Measurements from ENCODE around the gene TGFBRAP1. TPM values are rescaled to one million over a fixed set of nuclear protein-coding genes. Genes with fewer than 3 reads are reported as not detected.

Gene TGFBRAP1
- total RNA-seq, 1 experiment from 2014 or later = 19.3 TPM

DNA sequence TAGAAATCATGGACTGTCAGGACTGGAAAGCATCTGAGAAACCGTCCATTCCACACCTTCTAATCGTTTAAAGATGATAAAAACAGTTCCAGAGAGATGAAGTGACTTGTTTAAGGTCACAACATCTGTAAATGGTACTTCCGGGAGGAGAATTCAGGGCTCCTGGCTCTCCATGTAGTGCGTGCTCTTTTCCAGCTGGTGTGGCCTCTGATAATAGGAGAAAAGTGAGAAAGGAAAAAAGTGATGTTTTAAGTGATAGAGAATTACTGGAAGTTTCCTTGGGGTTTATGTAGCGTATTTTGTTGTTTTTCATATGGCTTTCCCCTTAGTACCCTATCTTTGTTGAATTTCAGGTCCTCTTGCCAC lies 8.5 kb upstream of the TGFBRAP1 start:
- ChIA-PET CTCF (interaction anchor here (0.7 to 1.5 kb wide), 7 partner anchors 10 to 211 kb away, joined by 3 to 13 read pairs (median 3); no protein-coding TSS in a partner anchor), POLR2A (interaction anchor here (0.6 to 4.7 kb wide), 10 partner anchors 9 to 300 kb away, joined by 3 to 48 read pairs (median 5); partner anchors contain the start of genes FHL2, MRPS9 and TGFBRAP1)
- Mint-ChIP-seq H3K27ac (ENCODE audit: low read depth, unreplicated experiment) (peak overlapping the region; percentile 100), H3K4me3 (ENCODE audit: unreplicated experiment) (peak overlapping the region; percentile 86), H3K27me3 (ENCODE audit: insufficient read depth, unreplicated experiment) (no peaks in the 10 kb centered on the region), H3K4me1 (ENCODE audit: insufficient read depth, unreplicated experiment) (peaks cover 13% of the 10 kb centered on the region), H3K36me3 (ENCODE audit: insufficient read depth, unreplicated experiment) (peaks cover 34% of the 10 kb centered on the region), H3K9me3 (ENCODE audit: unreplicated experiment) (no peaks in the 10 kb centered on the region)
- intact Hi-C loops (cut with micrococcal nuclease) = no loop called here
- TF ChIP-seq, protein P1, sequence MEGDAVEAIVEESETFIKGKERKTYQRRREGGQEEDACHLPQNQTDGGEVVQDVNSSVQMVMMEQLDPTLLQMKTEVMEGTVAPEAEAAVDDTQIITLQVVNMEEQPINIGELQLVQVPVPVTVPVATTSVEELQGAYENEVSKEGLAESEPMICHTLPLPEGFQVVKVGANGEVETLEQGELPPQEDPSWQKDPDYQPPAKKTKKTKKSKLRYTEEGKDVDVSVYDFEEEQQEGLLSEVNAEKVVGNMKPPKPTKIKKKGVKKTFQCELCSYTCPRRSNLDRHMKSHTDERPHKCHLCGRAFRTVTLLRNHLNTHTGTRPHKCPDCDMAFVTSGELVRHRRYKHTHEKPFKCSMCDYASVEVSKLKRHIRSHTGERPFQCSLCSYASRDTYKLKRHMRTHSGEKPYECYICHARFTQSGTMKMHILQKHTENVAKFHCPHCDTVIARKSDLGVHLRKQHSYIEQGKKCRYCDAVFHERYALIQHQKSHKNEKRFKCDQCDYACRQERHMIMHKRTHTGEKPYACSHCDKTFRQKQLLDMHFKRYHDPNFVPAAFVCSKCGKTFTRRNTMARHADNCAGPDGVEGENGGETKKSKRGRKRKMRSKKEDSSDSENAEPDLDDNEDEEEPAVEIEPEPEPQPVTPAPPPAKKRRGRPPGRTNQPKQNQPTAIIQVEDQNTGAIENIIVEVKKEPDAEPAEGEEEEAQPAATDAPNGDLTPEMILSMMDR (IDR thresholded peaks at IDR 0.05; ENCODE audit: unreplicated experiment) = no peak
- TSS peak; percentile 45 for BruUV-seq (replicated peaks)
- no peak for DNase-seq (ENCODE audit: unreplicated experiment)

DNA sequence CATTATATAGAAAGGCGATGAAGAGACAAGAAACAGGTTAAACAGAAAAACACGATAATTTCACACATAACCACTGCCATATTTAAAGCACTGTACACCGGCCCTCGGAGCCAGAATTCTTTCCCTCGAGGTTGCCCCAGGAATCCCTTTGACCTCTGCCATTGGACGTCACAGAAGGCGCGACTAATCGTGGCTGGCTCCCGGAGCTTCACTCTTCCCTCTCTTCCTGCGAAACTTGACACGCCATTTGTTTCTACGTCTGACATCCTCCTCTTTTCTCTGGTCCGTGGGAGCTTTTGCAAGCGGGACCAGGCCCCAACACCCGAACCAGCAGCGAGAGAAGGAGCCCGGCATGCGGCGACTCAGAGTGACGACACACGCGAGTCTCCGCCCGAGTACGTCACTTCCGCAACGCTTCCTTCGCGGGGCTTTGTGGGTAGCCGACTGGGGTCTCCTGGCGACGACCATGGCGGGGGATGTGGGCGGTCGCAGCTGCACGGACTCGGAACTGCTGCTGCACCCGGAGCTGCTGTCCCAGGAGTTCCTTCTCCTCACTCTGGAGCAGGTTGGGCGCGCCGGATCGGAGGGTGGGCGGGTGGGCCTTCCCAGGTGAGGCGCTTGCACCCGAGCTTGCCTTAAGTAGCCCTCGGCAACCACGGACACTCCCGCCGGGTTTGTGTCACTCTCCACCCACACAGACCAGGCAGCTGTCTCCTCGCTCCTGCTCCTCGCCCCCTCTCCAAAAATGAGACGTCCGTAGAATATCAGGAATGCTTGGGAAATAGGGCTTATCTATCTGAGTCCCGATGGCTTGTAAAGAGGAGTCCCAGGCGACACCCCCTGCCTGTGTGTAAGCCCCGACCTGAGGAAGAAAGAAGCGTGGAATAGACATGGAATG lies 7.8 kb upstream of the TGFBRAP1 start, which contains the start of gene C2orf49:
Gene C2orf49, plus strand, starts transcription at position 419 of the 898 bp plus-strand sequence. Its CDS starts 48 bp downstream, at position 467.
- peaks cover 28% of the 10 kb centered on the region for H3K36me3 Mint-ChIP-seq (ENCODE audit: insufficient read depth, unreplicated experiment)
- ChIA-PET CTCF (interaction anchor here (0.5 to 1.5 kb wide), 4 partner anchors 178 to 208 kb away, joined by 3 to 13 read pairs (median 4); no protein-coding TSS in a partner anchor), POLR2A (interaction anchor here (0.6 to 4.7 kb wide), 7 partner anchors 9 to 201 kb away, joined by 3 to 48 read pairs (median 4); partner anchors contain the start of genes FHL2 and TGFBRAP1)
- H3K9me3 Mint-ChIP-seq (ENCODE audit: unreplicated experiment) = no peaks in the 10 kb centered on the region
- H3K27me3 Mint-ChIP-seq (ENCODE audit: insufficient read depth, unreplicated experiment) = no peaks in the 10 kb centered on the region
- peak within 1 kb of the TSS; percentile 100 for H3K27ac Mint-ChIP-seq (ENCODE audit: low read depth, unreplicated experiment)
- peak; percentile 86 for DNase-seq (ENCODE audit: unreplicated experiment)
- intact Hi-C loops (cut with micrococcal nuclease) = no loop called here
- peak within 1 kb of the TSS; percentile 86 for H3K4me3 Mint-ChIP-seq (ENCODE audit: unreplicated experiment)
- H3K4me1 Mint-ChIP-seq (ENCODE audit: insufficient read depth, unreplicated experiment) = peaks cover 13% of the 10 kb centered on the region
- BruUV-seq (replicated peaks) = no TSS peak
- TF ChIP-seq, protein P1 (IDR thresholded peaks at IDR 0.05; ENCODE audit: unreplicated experiment) = no peak

DNA sequence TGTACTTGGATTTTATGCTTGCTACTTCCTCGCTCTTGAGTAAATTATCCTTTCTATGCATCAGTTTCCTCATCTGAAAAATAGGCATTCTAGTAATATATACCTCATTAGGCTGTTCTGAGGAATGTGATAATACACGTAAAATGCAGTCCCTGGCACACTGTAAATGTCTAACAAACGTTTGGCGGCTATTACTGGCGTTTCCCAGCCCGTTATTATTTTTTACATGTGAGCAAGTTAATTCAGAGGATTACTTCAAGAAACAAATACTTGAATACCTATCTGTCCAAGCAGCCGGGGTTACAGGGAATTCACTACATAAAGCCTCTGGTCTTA lies 7.2 kb upstream of the TGFBRAP1 start:
- Mint-ChIP-seq H3K9me3 (ENCODE audit: unreplicated experiment) (no peaks in the 10 kb centered on the region), H3K4me1 (ENCODE audit: insufficient read depth, unreplicated experiment) (peaks cover 13% of the 10 kb centered on the region), H3K27ac (ENCODE audit: low read depth, unreplicated experiment) (peak overlapping the region; percentile 100), H3K4me3 (ENCODE audit: unreplicated experiment) (peak overlapping the region; percentile 86), H3K36me3 (ENCODE audit: insufficient read depth, unreplicated experiment) (peaks cover 22% of the 10 kb centered on the region), H3K27me3 (ENCODE audit: insufficient read depth, unreplicated experiment) (no peaks in the 10 kb centered on the region)
- ChIA-PET CTCF (interaction anchor here (1.3 kb wide), 1 partner anchor 12 kb away, joined by 4 read pairs; no protein-coding TSS in a partner anchor), POLR2A (interaction anchor here (1.5 to 4.7 kb wide), 4 partner anchors 8 to 201 kb away, joined by 4 to 48 read pairs (median 18); partner anchors contain the start of genes FHL2 and TGFBRAP1)
- TF ChIP-seq, protein P1 (IDR thresholded peaks at IDR 0.05; ENCODE audit: unreplicated experiment) = no peak
- DNase-seq (ENCODE audit: unreplicated experiment) = no peak
- BruUV-seq (replicated peaks) = TSS peak; percentile 86
- intact Hi-C loops (cut with micrococcal nuclease) = no loop called here

DNA sequence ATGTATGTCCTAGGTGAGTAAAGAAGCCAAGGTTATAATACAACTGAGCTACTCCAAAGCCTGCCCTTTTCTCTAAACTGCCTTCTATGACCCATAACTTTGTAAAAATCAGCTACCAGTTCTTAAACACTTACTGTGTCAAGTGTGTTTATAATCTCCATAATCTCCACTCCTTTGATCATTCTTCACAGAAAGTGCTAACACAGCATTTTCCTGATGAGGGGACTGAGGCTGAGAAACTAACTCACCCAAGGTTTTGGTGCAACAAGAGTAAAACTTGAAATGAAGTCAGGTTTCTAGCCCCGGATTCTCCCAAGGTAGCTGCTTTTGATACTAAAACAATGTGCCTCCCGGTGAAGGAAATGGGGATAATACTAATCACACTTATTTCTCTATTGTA lies 5.9 kb upstream of the TGFBRAP1 start:
- POLR2A ChIA-PET = interaction anchor here (3.2 to 4.7 kb wide), 2 partner anchors 62 to 74 kb away, joined by 10 to 25 read pairs; partner anchors contain the start of gene FHL2
- intact Hi-C loops (cut with micrococcal nuclease) = no loop called here
- Mint-ChIP-seq H3K27me3 (ENCODE audit: insufficient read depth, unreplicated experiment) (no peaks in the 10 kb centered on the region), H3K36me3 (ENCODE audit: insufficient read depth, unreplicated experiment) (peaks cover 9% of the 10 kb centered on the region), H3K9me3 (ENCODE audit: unreplicated experiment) (no peaks in the 10 kb centered on the region), H3K4me3 (ENCODE audit: unreplicated experiment) (no peak overlapping the region), H3K4me1 (ENCODE audit: insufficient read depth, unreplicated experiment) (peaks cover 13% of the 10 kb centered on the region), H3K27ac (ENCODE audit: low read depth, unreplicated experiment) (no peak overlapping the region)
- BruUV-seq (replicated peaks) = no TSS peak
- no peak for DNase-seq (ENCODE audit: unreplicated experiment)
- CTCF ChIA-PET = interaction anchor here (1.0 to 1.3 kb wide), 2 partner anchors 11 to 186 kb away, joined by 4 read pairs; no protein-coding TSS in a partner anchor
- TF ChIP-seq, protein P1 (IDR thresholded peaks at IDR 0.05; ENCODE audit: unreplicated experiment) = no peak
